MM.1S (cell line): ENCODE results near the gene GHRL.

ENCODE experiments used
- DNase-seq: peaks from one replicate; pipeline ENCODE4 v3.0.0-alpha.2; 2015
- H2AFZ ChIP-seq: fragments of 300-600 bp; sonication (generic); 2 replicates; pipeline ENCODE4 v1.6.0; 2016; ENCODE audit warnings: antibody characterized with exemption, low read length
- H3F3A ChIP-seq: fragments of 300-600 bp; sonication (generic); 2 replicates; pipeline ENCODE4 v1.6.1; 2016; ENCODE audit warnings: mild to moderate bottlenecking, antibody characterized with exemption, low read length, moderate library complexity, mixed read lengths; ENCODE audit not compliant: insufficient read depth
- H3K27ac ChIP-seq: fragments of 300-600 bp; sonication (generic); 2 replicates; pipeline ENCODE4 v1.5.1; 2016; ENCODE audit warnings: mild to moderate bottlenecking, low read length
- H3K27me3 ChIP-seq: fragments of 300-600 bp; sonication (generic); replicated peaks from 2 replicates; pipeline ENCODE4 v1.6.0; 2016; ENCODE audit warnings: low read length; ENCODE audit not compliant: insufficient read depth
- H3K36me3 ChIP-seq: fragments of 300-600 bp; sonication (generic); replicated peaks from 2 replicates; pipeline ENCODE4 v1.6.1; 2016; ENCODE audit warnings: mild to moderate bottlenecking, low read length, mixed read lengths; ENCODE audit not compliant: insufficient read depth
- H3K4me1 ChIP-seq: fragments of 300-600 bp; sonication (generic); 2 replicates; pipeline ENCODE4 v1.6.1; 2016; ENCODE audit warnings: low read length, mixed read lengths
- H3K4me2 ChIP-seq: fragments of 300-600 bp; sonication (generic); 2 replicates; pipeline ENCODE4 v1.6.0; 2016; ENCODE audit warnings: low read depth, low read length
- H3K4me3 ChIP-seq: fragments of 300-600 bp; sonication (generic); 2 replicates; pipeline ENCODE4 v1.5.1; 2016; ENCODE audit warnings: low read length, mixed read lengths
- H3K79me2 ChIP-seq: fragments of 300-600 bp; sonication (generic); 2 replicates; pipeline ENCODE4 v1.6.1; 2016; ENCODE audit warnings: mixed run types, low read length, mixed read lengths
- H3K9ac ChIP-seq: fragments of 300-600 bp; sonication (generic); 2 replicates; pipeline ENCODE4 v1.6.1; 2016; ENCODE audit warnings: low read length, mixed read lengths
- H3K9me2 ChIP-seq: fragments of 300-600 bp; sonication (generic); replicated peaks from 2 replicates; pipeline ENCODE4 v1.6.1; 2016; ENCODE audit warnings: mild to moderate bottlenecking, low read length, mixed read lengths; ENCODE audit not compliant: insufficient read depth
- H3K9me3 ChIP-seq: fragments of 300-600 bp; sonication (generic); replicated peaks from 2 replicates; pipeline ENCODE4 v1.6.1; 2016; ENCODE audit warnings: mild to moderate bottlenecking, low read length, mixed read lengths; ENCODE audit not compliant: insufficient read depth
- H4K20me1 ChIP-seq: fragments of 300-600 bp; sonication (generic); 2 replicates; pipeline ENCODE4 v1.6.1; 2016; ENCODE audit warnings: mild to moderate bottlenecking, low read length, moderate library complexity, mixed read lengths; ENCODE audit not compliant: insufficient read depth
- EZH2 ChIP-seq: fragments of 300-600 bp; sonication (generic); optimal IDR thresholded peaks from 2 replicates; pipeline ENCODE3; 2017; ENCODE audit warnings: low read depth, mild to moderate bottlenecking, antibody characterized with exemption, low read length, mixed read lengths
- EZH2phosphoT487 ChIP-seq: fragments of 300-600 bp; sonication (generic); IDR thresholded peaks from 2 replicates; pipeline ENCODE4 v1.6.1; 2018; ENCODE audit warnings: antibody characterized with exemption, low read length
- TF ChIP-seq, protein P1 (sequence below): fragments of 300-600 bp; sonication (generic); IDR thresholded peaks from 2 replicates; pipeline ENCODE4 v1.5.1; 2016; ENCODE audit warnings: antibody characterized with exemption, low read length, mixed read lengths

GHRL gene

GRCh38 chr3:10306156-10306555 is 13.4 kb upstream of the GHRL start:
- H3K36me3 ChIP-seq, result peaks cover 14% of the 10 kb centered on the region
- no peaks in the 10 kb centered on the region for H3K9me3 ChIP-seq

DNA sequence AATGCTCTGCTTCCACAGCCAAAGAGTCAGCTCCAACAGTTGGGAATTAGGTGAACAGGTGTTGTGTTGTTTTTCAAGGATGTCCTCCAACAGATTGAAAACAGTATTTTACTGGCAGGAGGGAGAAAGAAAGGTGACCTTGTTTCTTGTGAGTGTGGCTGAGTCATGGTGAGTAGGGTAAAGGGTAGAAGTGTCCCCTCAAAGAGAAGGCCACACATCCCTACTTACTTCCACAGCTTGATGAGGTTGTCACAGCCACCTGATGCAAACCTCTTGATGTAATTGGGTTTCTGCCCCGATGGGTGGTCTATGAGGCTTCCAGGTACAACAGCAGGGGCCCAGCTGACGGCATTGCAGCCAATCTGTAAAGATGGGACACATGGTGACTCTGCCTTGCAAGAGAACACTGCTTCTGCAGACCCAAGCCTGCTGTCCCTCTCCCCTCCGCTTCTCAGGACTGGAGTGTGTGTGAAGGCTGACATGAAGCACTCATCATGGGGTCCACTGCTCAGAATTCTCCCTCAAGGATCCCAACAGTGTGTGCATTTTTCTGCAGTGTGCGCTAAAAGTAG is 12.7 kb upstream of the GHRL start:
- peaks cover under 1% of the 10 kb centered on the region; the same call in 1 of the 2 replicates for H3K4me1 ChIP-seq
- H4K20me1 ChIP-seq, result 0 out of 2 replicates have a peak, but pooled peaks cover 3% of the 10 kb centered on the region
- no peak overlapping the region for H3K9ac ChIP-seq
- H3K9me2 ChIP-seq, result no peaks in the 10 kb centered on the region
- H3F3A ChIP-seq, result peaks cover 2% of the 10 kb centered on the region; the same call in 1 of the 2 replicates
- H3K27ac ChIP-seq, result no peak overlapping the region
- H3K27me3 ChIP-seq, result no peaks in the 10 kb centered on the region
- H3K9me3 ChIP-seq, result no peaks in the 10 kb centered on the region
- H3K4me2 ChIP-seq, result no peak overlapping the region
- no peak overlapping the region for H2AFZ ChIP-seq
- TF ChIP-seq EZH2 (no peak), EZH2phosphoT487 (no peak)
- TF ChIP-seq, protein P1, sequence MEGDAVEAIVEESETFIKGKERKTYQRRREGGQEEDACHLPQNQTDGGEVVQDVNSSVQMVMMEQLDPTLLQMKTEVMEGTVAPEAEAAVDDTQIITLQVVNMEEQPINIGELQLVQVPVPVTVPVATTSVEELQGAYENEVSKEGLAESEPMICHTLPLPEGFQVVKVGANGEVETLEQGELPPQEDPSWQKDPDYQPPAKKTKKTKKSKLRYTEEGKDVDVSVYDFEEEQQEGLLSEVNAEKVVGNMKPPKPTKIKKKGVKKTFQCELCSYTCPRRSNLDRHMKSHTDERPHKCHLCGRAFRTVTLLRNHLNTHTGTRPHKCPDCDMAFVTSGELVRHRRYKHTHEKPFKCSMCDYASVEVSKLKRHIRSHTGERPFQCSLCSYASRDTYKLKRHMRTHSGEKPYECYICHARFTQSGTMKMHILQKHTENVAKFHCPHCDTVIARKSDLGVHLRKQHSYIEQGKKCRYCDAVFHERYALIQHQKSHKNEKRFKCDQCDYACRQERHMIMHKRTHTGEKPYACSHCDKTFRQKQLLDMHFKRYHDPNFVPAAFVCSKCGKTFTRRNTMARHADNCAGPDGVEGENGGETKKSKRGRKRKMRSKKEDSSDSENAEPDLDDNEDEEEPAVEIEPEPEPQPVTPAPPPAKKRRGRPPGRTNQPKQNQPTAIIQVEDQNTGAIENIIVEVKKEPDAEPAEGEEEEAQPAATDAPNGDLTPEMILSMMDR, result no peak
- H3K4me3 ChIP-seq, result no peak overlapping the region
- H3K36me3 ChIP-seq, result peaks cover 17% of the 10 kb centered on the region
- H3K79me2 ChIP-seq, result peaks cover 12% of the 10 kb centered on the region; the same call in 1 of the 2 replicates
- DNase-seq, result no peak

More at GRCh38 chr3:10306156-10306555, 13.4 kb upstream of the GHRL start:
- Histone ChIP-seq H3K4me3 (no peak overlapping the region), H3K9me2 (no peaks in the 10 kb centered on the region), H3K27ac (no peak overlapping the region), H3K27me3 (no peaks in the 10 kb centered on the region), H4K20me1 (0 out of 2 replicates have a peak, but pooled peaks cover 3% of the 10 kb centered on the region), H3K4me1 (no peaks in the 10 kb centered on the region), H3K9ac (no peak overlapping the region), H3K4me2 (no peak overlapping the region), H3F3A (peaks cover 2% of the 10 kb centered on the region; the same call in 1 of the 2 replicates), H2AFZ (no peak overlapping the region), H3K79me2 (peaks cover 4% of the 10 kb centered on the region; the same call in 1 of the 2 replicates)
- no peak for DNase-seq
- TF ChIP-seq EZH2phosphoT487 (no peak), EZH2 (no peak)
- TF ChIP-seq, protein P1, result no peak

DNA sequence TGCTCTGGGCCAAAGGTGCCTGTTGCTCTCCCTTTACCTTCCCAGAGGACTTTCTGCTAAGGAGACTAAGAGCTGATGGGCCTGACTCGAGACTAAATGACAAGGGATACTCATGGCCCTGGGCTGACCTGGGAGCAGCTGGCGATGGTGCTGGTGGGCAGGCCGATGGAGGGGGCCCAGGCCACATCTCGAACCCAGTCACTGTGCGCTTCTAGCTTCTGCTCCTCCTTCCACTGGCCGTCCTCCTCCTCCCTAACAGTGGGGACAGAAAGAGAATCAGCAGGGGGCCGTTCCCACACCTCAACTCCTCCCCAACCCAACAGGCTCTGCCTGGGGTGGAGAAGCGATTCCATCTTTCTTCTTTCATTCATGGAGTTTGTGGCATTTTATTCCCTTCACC is 12.2 kb upstream of the GHRL start:
- Histone ChIP-seq H3K4me1 (peaks cover 6% of the 10 kb centered on the region), H3K27ac (no peak overlapping the region), H4K20me1 (0 out of 2 replicates have a peak, but pooled peaks cover 3% of the 10 kb centered on the region), H3K36me3 (peaks cover 19% of the 10 kb centered on the region), H3K9me3 (no peaks in the 10 kb centered on the region), H3K79me2 (peaks cover 13% of the 10 kb centered on the region; the same call in 1 of the 2 replicates), H3K4me2 (no peak overlapping the region), H3K27me3 (no peaks in the 10 kb centered on the region), H2AFZ (no peak overlapping the region), H3F3A (peaks cover 3% of the 10 kb centered on the region; the same call in 1 of the 2 replicates), H3K4me3 (no peak overlapping the region), H3K9ac (no peak overlapping the region), H3K9me2 (no peaks in the 10 kb centered on the region)
- DNase-seq, result no peak
- TF ChIP-seq EZH2 (no peak), EZH2phosphoT487 (no peak)
- TF ChIP-seq, protein P1, result no peak
